ENCODE measurements around the gene UBE2I.

Gene UBE2I

GRCh38 chr16:1349351-1349750 lies 39.9 kb downstream of the UBE2I start:
- no peak overlapping the region for H3K4me2 ChIP-seq (ENCODE audit: low read depth, low read length, poor library complexity, severe bottlenecking)
- H3K27me3 ChIP-seq (ENCODE audit: insufficient read depth, low read length, poor library complexity, severe bottlenecking), result no peaks in the 10 kb centered on the region
- H3K4me3 ChIP-seq (ENCODE audit: low read length, poor library complexity, severe bottlenecking), result no peak overlapping the region
- H3K9me2 ChIP-seq (replicated peaks; ENCODE audit: low read depth, low read length), result no peaks in the 10 kb centered on the region
- H3K9me3 ChIP-seq (ENCODE audit: insufficient read depth, low read depth, low read length), result no peaks in the 10 kb centered on the region
- no peak overlapping the region for H2AFZ ChIP-seq (ENCODE audit: low read length)
- no peaks in the 10 kb centered on the region for H3K36me3 ChIP-seq (ENCODE audit: insufficient read depth, low read length)
- TF ChIP-seq CTCF (conservative IDR thresholded peaks at IDR 0.05; ENCODE audit: low read length) (no peak), EZH2phosphoT487 (IDR thresholded peaks at IDR 0.05; ENCODE audit: borderline replicate concordance) (no peak)
- H3K79me2 ChIP-seq (ENCODE audit: insufficient read depth, low read length), result peaks cover 11% of the 10 kb centered on the region; the same call in 1 of the 2 replicates
- no peaks in the 10 kb centered on the region for H4K20me1 ChIP-seq (ENCODE audit: insufficient read depth, low read length, poor library complexity, severe bottlenecking)
- no peaks in the 10 kb centered on the region for H3F3A ChIP-seq (ENCODE audit: low read depth)
- no peaks in the 10 kb centered on the region for H3K4me1 ChIP-seq (ENCODE audit: insufficient read depth, low read length, poor library complexity, severe bottlenecking)
- H3K9ac ChIP-seq (ENCODE audit: low read depth, low read length, poor library complexity, severe bottlenecking), result no peak overlapping the region

- H3K4me3 ChIP-seq (ENCODE audit: low read length, poor library complexity, severe bottlenecking), result no peak overlapping the region
- H3K79me2 ChIP-seq (ENCODE audit: insufficient read depth, low read length), result peaks cover 11% of the 10 kb centered on the region; the same call in 1 of the 2 replicates
- TF ChIP-seq CTCF (conservative IDR thresholded peaks at IDR 0.05; ENCODE audit: low read length) (no peak), EZH2phosphoT487 (IDR thresholded peaks at IDR 0.05; ENCODE audit: borderline replicate concordance) (no peak)
- H3K4me1 ChIP-seq (ENCODE audit: insufficient read depth, low read length, poor library complexity, severe bottlenecking), result no peaks in the 10 kb centered on the region
- no peaks in the 10 kb centered on the region for H3K36me3 ChIP-seq (ENCODE audit: insufficient read depth, low read length)
- H2AFZ ChIP-seq (ENCODE audit: low read length), result no peak overlapping the region
- no peaks in the 10 kb centered on the region for H4K20me1 ChIP-seq (ENCODE audit: insufficient read depth, low read length, poor library complexity, severe bottlenecking)
- no peak overlapping the region for H3K9ac ChIP-seq (ENCODE audit: low read depth, low read length, poor library complexity, severe bottlenecking)
- no peaks in the 10 kb centered on the region for H3K9me3 ChIP-seq (ENCODE audit: insufficient read depth, low read depth, low read length)
- no peaks in the 10 kb centered on the region for H3K27me3 ChIP-seq (ENCODE audit: insufficient read depth, low read length, poor library complexity, severe bottlenecking)
- H3K4me2 ChIP-seq (ENCODE audit: low read depth, low read length, poor library complexity, severe bottlenecking), result peak overlapping the region; percentile 76
- no peaks in the 10 kb centered on the region for H3K9me2 ChIP-seq (replicated peaks; ENCODE audit: low read depth, low read length)
- no peaks in the 10 kb centered on the region for H3F3A ChIP-seq (ENCODE audit: low read depth)
These were observed 40.5 kb downstream of the UBE2I start for GRCh38 chr16:1349951-1350350.

GRCh38 chr16:1350691-1351090 lies 41.3 kb downstream of the UBE2I start:
- no peaks in the 10 kb centered on the region for H3K27me3 ChIP-seq (ENCODE audit: insufficient read depth, low read length, poor library complexity, severe bottlenecking)
- no peaks in the 10 kb centered on the region for H3F3A ChIP-seq (ENCODE audit: low read depth)
- H3K9ac ChIP-seq (ENCODE audit: low read depth, low read length, poor library complexity, severe bottlenecking), result peak overlapping the region; percentile 72
- no peaks in the 10 kb centered on the region for H3K9me3 ChIP-seq (ENCODE audit: insufficient read depth, low read depth, low read length)
- no peaks in the 10 kb centered on the region for H3K4me1 ChIP-seq (ENCODE audit: insufficient read depth, low read length, poor library complexity, severe bottlenecking)
- no peaks in the 10 kb centered on the region for H4K20me1 ChIP-seq (ENCODE audit: insufficient read depth, low read length, poor library complexity, severe bottlenecking)
- H3K36me3 ChIP-seq (ENCODE audit: insufficient read depth, low read length), result no peaks in the 10 kb centered on the region
- no peak for TF ChIP-seq EZH2phosphoT487 (IDR thresholded peaks at IDR 0.05; ENCODE audit: borderline replicate concordance)
- peak overlapping the region; percentile 78 for H3K4me3 ChIP-seq (ENCODE audit: low read length, poor library complexity, severe bottlenecking)
- H3K79me2 ChIP-seq (ENCODE audit: insufficient read depth, low read length), result peaks cover 11% of the 10 kb centered on the region; the same call in 1 of the 2 replicates
- H3K4me2 ChIP-seq (ENCODE audit: low read depth, low read length, poor library complexity, severe bottlenecking), result peak overlapping the region; percentile 76
- H3K9me2 ChIP-seq (replicated peaks; ENCODE audit: low read depth, low read length), result no peaks in the 10 kb centered on the region
- H2AFZ ChIP-seq (ENCODE audit: low read length), result no peak overlapping the region

- Histone ChIP-seq H2AFZ (ENCODE audit: low read length) (no peak overlapping the region), H3K9me3 (ENCODE audit: insufficient read depth, low read depth, low read length) (no peaks in the 10 kb centered on the region), H3K36me3 (ENCODE audit: insufficient read depth, low read length) (no peaks in the 10 kb centered on the region), H3K9me2 (replicated peaks; ENCODE audit: low read depth, low read length) (no peaks in the 10 kb centered on the region), H3K4me1 (ENCODE audit: insufficient read depth, low read length, poor library complexity, severe bottlenecking) (no peaks in the 10 kb centered on the region), H3F3A (ENCODE audit: low read depth) (no peaks in the 10 kb centered on the region), H3K79me2 (ENCODE audit: insufficient read depth, low read length) (peaks cover 11% of the 10 kb centered on the region; the same call in 1 of the 2 replicates), H3K4me3 (ENCODE audit: low read length, poor library complexity, severe bottlenecking) (peak overlapping the region; percentile 78), H3K9ac (ENCODE audit: low read depth, low read length, poor library complexity, severe bottlenecking) (peak overlapping the region; percentile 72), H3K4me2 (ENCODE audit: low read depth, low read length, poor library complexity, severe bottlenecking) (peak overlapping the region; percentile 76), H3K27me3 (ENCODE audit: insufficient read depth, low read length, poor library complexity, severe bottlenecking) (no peaks in the 10 kb centered on the region), H4K20me1 (ENCODE audit: insufficient read depth, low read length, poor library complexity, severe bottlenecking) (no peaks in the 10 kb centered on the region)
- TF ChIP-seq CTCF (conservative IDR thresholded peaks at IDR 0.05; ENCODE audit: low read length) (no peak), EZH2phosphoT487 (IDR thresholded peaks at IDR 0.05; ENCODE audit: borderline replicate concordance) (no peak)
These were observed 41.8 kb downstream of the UBE2I start for GRCh38 chr16:1351215-1351581.
